Epithelial cell of proximal tubule (primary cell): Measurements from ENCODE around the gene KRT26. TPM values are rescaled to one million over a fixed set of nuclear protein-coding genes. Genes with fewer than 3 reads are reported as not detected.
A peak's percentile ranks its signal among the peaks of the same experiment; 100 is the strongest.
"Not testable (repeated sequence)": the region's sequence is repeated elsewhere in the genome, so short reads cannot be mapped to it uniquely, and the experiment has no call there.

Experiments
- DNase-seq: peaks from one replicate; pipeline ENCODE4 v3.0.0-alpha.2; 2011; ENCODE audit warnings: low read depth
- H3K4me3 ChIP-seq: 2 replicates; pipeline ENCODE4 v1.5.1; 2011; ENCODE audit warnings: low read depth, mild to moderate bottlenecking, low read length
- CTCF ChIP-seq: conservative IDR thresholded peaks from 2 replicates; pipeline ENCODE4 v1.5.1; 2012; ENCODE audit warnings: low read depth, mild to moderate bottlenecking, low read length
- total RNA-seq: library from RNA; depleted of rRNA; stranded (reverse); fragments of >200 nt; gene quantifications from 2 replicates; pipeline ENCODE4 v1.2.3, GENCODE V29; 2015

KRT26 gene
- total RNA-seq, 1 donor from 2014 or later = not detected

- no peak overlapping the region for H3K4me3 ChIP-seq
- no peak for TF ChIP-seq CTCF
- DNase-seq = no peak
Observed at GRCh38 chr17:40760105-40761016, 11.6 kb downstream of the KRT26 start.

- DNase-seq = no peak
- no peak for TF ChIP-seq CTCF
- no peak within 1 kb of the TSS for H3K4me3 ChIP-seq
Observed at GRCh38 chr17:40755231-40755630, 16.8 kb downstream of the KRT26 start, which contains the start of gene KRT25. TSS of gene KRT25 (minus strand) at chr17:40755331. CDS start at chr17:40755271, 60 bp downstream.

DNA sequence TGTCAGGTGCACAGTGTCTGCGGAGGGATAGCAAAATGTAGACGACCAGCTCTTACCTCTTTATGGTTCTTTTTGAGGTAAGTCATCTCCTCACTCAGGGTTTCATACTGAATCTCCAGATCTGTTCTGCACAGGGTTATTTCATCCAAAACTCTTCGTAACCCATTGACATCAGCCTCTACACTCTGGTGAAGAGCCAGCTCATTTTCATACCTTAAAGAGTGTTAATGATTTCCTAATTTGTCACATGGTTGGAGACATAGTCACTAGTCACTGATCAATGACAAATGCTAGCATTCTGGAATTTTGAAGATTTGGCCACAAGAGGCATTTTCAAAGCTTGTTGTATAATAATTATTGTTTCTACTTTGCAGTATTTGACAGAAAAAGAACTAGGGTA is 18.2 kb downstream of the KRT26 start:
- no peak overlapping the region for H3K4me3 ChIP-seq
- peak; percentile 33 for DNase-seq
- TF ChIP-seq CTCF = no peak

DNA sequence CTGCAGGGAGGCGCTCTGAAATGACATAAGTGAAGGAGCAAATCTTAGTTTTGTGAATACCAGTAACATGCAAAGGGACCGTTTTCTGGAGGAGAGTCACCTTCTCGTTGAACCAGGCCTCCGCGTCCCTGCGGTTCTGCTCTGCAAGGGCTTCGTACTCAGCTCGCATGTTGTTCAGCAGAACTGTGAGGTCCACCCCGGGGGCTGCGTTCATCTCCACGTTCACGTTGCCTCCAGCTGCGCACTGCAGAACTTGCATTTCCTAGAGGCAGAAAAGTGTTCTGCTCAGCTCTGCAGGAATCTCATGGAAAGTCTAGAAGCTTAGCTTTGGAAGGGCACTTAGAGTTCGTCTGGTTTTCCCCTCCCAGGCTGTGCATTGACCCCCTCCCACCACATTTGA is 20.9 kb downstream of the KRT26 start:
- no peak overlapping the region for H3K4me3 ChIP-seq
- TF ChIP-seq CTCF = no peak
- DNase-seq = no peak

DNA sequence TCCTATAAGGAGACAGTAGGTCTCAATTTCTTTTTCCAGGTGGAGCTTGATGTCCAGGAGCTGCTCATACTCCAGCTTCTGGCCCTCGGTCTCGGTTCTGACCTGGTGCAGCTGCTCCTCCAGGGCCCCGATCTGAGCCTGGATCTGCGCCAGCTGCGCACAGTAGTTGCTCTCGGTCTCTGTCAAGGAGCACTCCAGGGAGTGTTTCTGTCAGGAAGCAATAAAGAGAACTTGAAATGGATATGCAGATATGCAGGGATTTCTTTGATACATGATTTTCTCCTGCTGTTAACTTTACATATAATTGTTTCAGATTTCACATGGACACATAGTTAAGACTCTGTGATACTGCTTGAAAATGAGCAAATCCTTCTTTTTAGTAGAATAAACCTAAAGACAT is 21.6 kb downstream of the KRT26 start:
- no peak overlapping the region for H3K4me3 ChIP-seq
- no peak for TF ChIP-seq CTCF
- DNase-seq = no peak

DNA sequence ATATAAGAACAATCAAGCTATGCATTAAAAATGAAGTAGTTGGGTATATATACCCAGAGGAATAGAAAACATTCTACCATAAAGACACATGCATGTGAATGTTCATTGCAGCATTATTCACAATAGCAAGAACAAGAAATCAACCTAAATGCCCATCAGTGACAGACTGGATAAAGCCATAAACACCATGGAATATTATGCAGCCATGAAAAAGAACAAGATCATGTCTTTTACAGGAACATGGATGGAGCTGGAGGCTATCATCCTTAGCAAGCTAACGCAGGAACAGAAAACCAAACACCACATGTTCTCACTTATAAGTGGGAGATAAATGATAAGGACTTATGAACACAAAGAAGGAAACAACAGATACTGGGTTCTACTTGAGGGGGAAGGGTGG is 23.3 kb downstream of the KRT26 start:
- DNase-seq, H3K4me3 ChIP-seq: not testable (repeated sequence)

DNA sequence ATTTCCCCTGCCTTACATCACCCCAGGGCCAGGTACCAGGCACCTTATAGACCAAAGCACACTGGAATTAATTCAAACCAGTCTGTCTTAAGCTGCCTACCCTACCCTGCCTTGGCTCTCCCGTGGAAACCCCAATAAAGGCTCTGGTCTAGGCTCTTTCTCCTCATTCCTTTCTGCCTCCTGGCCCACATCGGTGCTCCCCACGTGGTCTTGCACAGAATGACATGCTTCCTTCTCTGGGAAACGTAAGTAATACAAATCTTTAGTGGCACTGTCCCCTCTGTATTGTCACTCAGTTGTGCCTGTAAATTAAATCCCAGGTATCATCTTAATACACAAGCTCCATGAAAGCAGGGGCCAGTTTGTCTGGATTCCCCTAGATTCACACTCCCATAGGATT is 33.4 kb downstream of the KRT26 start:
- no peak for DNase-seq
- TF ChIP-seq CTCF = no peak
- no peak overlapping the region for H3K4me3 ChIP-seq
